ENCODE measurements around the gene CALML3. TPM values are rescaled to one million over a fixed set of nuclear protein-coding genes. Genes with fewer than 3 reads are reported as not detected.

The CALML3 gene
- total and polyA plus RNA-seq, 9 donors: 0.02 to 1.5 TPM; not detected in 7

DNA sequence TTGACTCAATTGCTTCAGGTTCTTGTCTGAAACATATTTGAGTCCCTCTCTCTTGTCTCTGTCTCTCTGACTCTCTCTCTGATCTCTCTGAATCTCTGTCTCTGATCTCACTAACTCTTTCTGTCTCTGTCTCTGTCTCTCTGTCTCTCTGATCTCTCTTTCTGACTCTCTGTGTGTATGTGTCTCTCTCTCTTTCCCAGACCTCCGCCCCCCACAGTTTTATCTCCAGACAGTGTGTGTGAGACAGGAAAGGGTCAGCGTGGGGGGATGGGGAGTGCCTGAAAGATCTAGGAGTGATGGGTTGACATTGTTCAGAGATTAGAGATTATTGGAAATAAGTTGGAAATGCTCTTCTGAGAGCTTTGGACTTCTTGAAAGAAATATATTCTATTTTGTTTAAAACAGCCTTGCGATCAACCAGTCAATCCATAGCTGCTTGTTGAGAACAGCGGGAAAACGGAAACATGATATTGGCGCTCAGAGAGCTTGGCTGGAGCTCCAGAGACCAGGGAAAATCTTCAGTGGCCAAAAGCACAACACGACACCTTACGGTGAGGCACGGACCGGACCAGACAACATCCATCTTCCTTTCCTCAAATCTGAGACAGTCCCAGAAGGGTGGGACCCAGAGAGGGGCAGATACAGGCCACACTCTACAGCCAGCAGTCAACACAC is 35.5 kb downstream of the CALML3 start:
- Histone ChIP-seq H3K36me3 (no peaks in the 10 kb centered on the region), H3K27ac (no peak overlapping the region), H3K9me3 (no peaks in the 10 kb centered on the region), H3K27me3 (no peaks in the 10 kb centered on the region), H3K4me1 (ENCODE audit: insufficient read depth) (peaks cover 8% of the 10 kb centered on the region), H3K4me3 (no peak overlapping the region)
- WGBS, 3 donors: 92 to 95% (median 92%) methylated on average over 10 of the region's 10 CpGs
- intact Hi-C loops (cut with DNase I): no loop called here
- DNase-seq: peak in 1 of 5 donors; percentile 9
- TF ChIP-seq, protein P1, sequence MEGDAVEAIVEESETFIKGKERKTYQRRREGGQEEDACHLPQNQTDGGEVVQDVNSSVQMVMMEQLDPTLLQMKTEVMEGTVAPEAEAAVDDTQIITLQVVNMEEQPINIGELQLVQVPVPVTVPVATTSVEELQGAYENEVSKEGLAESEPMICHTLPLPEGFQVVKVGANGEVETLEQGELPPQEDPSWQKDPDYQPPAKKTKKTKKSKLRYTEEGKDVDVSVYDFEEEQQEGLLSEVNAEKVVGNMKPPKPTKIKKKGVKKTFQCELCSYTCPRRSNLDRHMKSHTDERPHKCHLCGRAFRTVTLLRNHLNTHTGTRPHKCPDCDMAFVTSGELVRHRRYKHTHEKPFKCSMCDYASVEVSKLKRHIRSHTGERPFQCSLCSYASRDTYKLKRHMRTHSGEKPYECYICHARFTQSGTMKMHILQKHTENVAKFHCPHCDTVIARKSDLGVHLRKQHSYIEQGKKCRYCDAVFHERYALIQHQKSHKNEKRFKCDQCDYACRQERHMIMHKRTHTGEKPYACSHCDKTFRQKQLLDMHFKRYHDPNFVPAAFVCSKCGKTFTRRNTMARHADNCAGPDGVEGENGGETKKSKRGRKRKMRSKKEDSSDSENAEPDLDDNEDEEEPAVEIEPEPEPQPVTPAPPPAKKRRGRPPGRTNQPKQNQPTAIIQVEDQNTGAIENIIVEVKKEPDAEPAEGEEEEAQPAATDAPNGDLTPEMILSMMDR (IDR thresholded peaks at IDR 0.05): no peak
- TF ChIP-seq EP300 (IDR thresholded peaks at IDR 0.05) (no peak), POLR2A (IDR thresholded peaks at IDR 0.05) (no peak)

GRCh38 chr10:5560817-5561703 is 36.3 kb downstream of the CALML3 start:
- TF ChIP-seq EP300 (IDR thresholded peaks at IDR 0.05) (no peak), POLR2A (IDR thresholded peaks at IDR 0.05) (no peak)
- TF ChIP-seq, protein P1 (IDR thresholded peaks at IDR 0.05): no peak
- intact Hi-C loops (cut with DNase I): no loop called here
- H3K36me3 ChIP-seq: no peaks in the 10 kb centered on the region
- 92 to 97% (median 96%) methylated on average over 28 of the region's 28 CpGs for WGBS, 3 donors
- H3K4me1 ChIP-seq (ENCODE audit: insufficient read depth): peaks cover 6% of the 10 kb centered on the region
- no peak overlapping the region for H3K4me3 ChIP-seq
- H3K27ac ChIP-seq: no peak overlapping the region
- peak in 3 of 5 donors; percentile 6 to 28 (median 7) for DNase-seq
- no peaks in the 10 kb centered on the region for H3K9me3 ChIP-seq
- no peaks in the 10 kb centered on the region for H3K27me3 ChIP-seq

- TF ChIP-seq EP300 (IDR thresholded peaks at IDR 0.05): no peak
- TF ChIP-seq, protein P1 (IDR thresholded peaks at IDR 0.05): no peak
- TF ChIP-seq POLR2A (IDR thresholded peaks at IDR 0.05): no peak
- Histone ChIP-seq H3K4me3 (no peak overlapping the region), H3K4me1 (ENCODE audit: insufficient read depth) (peaks cover 5% of the 10 kb centered on the region), H3K27me3 (no peaks in the 10 kb centered on the region), H3K36me3 (no peaks in the 10 kb centered on the region), H3K9me3 (no peaks in the 10 kb centered on the region), H3K27ac (no peak overlapping the region)
- intact Hi-C loops (cut with DNase I): no loop called here
- WGBS, 3 donors: 89 to 91% (median 90%) methylated on average over 13 of the region's 13 CpGs
- DNase-seq: peak in 2 of 5 donors; percentile 5 to 7
These were observed 37.2 kb downstream of the CALML3 start for GRCh38 chr10:5561704-5562645.
